Measurements from ENCODE around the gene CPNE1.
A peak's percentile ranks its signal among the peaks of the same experiment; 100 is the strongest.

The CPNE1 gene

GRCh38 chr20:35597186-35597585 lies 67.5 kb downstream of the CPNE1 start:
- DNase-seq = no peak

- DNase-seq = no peak
These were observed 68.8 kb downstream of the CPNE1 start for GRCh38 chr20:35595901-35596300.

GRCh38 chr20:35595456-35595855 lies 69.2 kb downstream of the CPNE1 start:
- no peak for DNase-seq

- DNase-seq = peak; percentile 31
These were observed 72.2 kb downstream of the CPNE1 start for GRCh38 chr20:35592339-35592974.

- DNase-seq = no peak
These were observed 76.3 kb downstream of the CPNE1 start for GRCh38 chr20:35588397-35588796.

- no peak for DNase-seq
These were observed 77.3 kb downstream of the CPNE1 start for GRCh38 chr20:35587436-35587835.

- peak; percentile 53 for DNase-seq
These were observed 77.8 kb downstream of the CPNE1 start for GRCh38 chr20:35586751-35587425.

GRCh38 chr20:35583636-35584560 lies 80.8 kb downstream of the CPNE1 start:
- DNase-seq = no peak

- no peak for DNase-seq
These were observed 81.8 kb downstream of the CPNE1 start for GRCh38 chr20:35582741-35583404.

- no peak for DNase-seq
These were observed 82.6 kb downstream of the CPNE1 start for GRCh38 chr20:35582131-35582530.

GRCh38 chr20:35579196-35579595 lies 85.5 kb downstream of the CPNE1 start:
- no peak for DNase-seq

- DNase-seq = no peak
These were observed 86.2 kb downstream of the CPNE1 start for GRCh38 chr20:35578469-35578868.

GRCh38 chr20:35576816-35577215 lies 87.9 kb downstream of the CPNE1 start:
- no peak for DNase-seq
